ENCODE measurements around the gene RPL6.
"Not testable (repeated sequence)": the region's sequence is repeated elsewhere in the genome, so short reads cannot be mapped to it uniquely, and the experiment has no call there.

The RPL6 gene

DNA sequence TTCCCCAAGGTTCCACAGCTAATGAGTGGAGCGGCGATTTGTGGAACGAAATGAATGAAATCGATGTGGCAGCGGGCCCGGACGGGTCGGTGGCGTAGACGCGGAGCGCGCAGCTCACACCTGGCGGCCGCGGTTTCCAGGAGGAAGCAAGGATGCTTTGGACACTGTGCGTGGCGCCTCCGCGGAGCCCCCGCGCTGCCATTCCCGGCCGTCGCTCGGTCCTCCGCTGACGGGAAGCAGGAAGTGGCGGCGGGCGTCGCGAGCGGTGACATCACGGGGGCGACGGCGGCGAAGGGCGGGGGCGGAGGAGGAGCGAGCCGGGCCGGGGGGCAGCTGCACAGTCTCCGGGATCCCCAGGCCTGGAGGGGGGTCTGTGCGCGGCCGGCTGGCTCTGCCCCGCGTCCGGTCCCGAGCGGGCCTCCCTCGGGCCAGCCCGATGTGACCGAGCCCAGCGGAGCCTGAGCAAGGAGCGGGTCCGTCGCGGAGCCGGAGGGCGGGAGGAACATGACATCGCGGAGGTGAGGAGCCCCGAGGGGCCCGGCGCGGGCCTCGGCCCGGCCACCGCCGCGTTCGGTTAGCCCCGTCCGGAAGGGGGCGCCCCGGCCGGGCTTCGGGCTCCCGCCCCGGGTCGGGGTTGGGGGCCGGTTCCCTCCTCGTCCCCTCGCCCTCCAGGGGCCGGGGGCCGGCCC, 9.3 kb upstream of the RPL6 start, which contains the start of gene PTPN11:
Gene PTPN11 (plus strand): TSS at position 340 of the 689 bp plus-strand sequence. CDS start 165 bp downstream, at position 505.
- Histone ChIP-seq H3K27ac (peak within 1 kb of the TSS; percentile 96 to 100), H3K36me3 (no peaks in the 10 kb centered on the region), H3K9me3 (no peaks in the 10 kb centered on the region), H3K4me1 (peaks cover 0 to 49% (median 36%) of the 10 kb centered on the region in 4 donors), H3K27me3 (no peaks in the 10 kb centered on the region), H3K4me3 (peak within 1 kb of the TSS; percentile 71 to 99)
- DNase-seq, result peak; percentile 81 to 90
- intact Hi-C loops (cut with DNase I; ENCODE audit: low total_unique reads), result no loop called here
- TF ChIP-seq, protein P1, sequence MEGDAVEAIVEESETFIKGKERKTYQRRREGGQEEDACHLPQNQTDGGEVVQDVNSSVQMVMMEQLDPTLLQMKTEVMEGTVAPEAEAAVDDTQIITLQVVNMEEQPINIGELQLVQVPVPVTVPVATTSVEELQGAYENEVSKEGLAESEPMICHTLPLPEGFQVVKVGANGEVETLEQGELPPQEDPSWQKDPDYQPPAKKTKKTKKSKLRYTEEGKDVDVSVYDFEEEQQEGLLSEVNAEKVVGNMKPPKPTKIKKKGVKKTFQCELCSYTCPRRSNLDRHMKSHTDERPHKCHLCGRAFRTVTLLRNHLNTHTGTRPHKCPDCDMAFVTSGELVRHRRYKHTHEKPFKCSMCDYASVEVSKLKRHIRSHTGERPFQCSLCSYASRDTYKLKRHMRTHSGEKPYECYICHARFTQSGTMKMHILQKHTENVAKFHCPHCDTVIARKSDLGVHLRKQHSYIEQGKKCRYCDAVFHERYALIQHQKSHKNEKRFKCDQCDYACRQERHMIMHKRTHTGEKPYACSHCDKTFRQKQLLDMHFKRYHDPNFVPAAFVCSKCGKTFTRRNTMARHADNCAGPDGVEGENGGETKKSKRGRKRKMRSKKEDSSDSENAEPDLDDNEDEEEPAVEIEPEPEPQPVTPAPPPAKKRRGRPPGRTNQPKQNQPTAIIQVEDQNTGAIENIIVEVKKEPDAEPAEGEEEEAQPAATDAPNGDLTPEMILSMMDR (IDR thresholded peaks at IDR 0.05), result peak in 1 of 2 experiments; percentile 4

DNA sequence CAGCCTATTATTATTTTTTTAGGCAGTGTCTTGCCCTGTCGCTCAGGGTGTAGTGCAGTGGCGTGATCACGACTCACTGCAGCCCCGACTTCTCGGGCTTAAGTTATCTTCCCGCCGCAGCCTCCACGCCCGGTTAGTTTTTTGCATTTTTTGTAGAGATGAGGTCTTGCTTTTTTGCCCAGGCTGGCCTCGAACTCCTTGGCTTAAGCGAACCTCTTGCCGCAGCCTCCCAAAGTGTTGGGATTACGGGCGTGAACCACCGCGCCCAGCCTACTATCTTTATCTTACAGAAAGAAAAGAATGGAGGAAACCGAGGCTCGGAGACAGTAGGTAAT, 8.8 kb upstream of the RPL6 start:
- H3K36me3 ChIP-seq, result no peaks in the 10 kb centered on the region
- DNase-seq, result no peak
- H3K4me1 ChIP-seq, result peaks cover 0 to 47% (median 36%) of the 10 kb centered on the region in 4 donors
- intact Hi-C loops (cut with DNase I; ENCODE audit: low total_unique reads), result no loop called here
- TF ChIP-seq, protein P1 (IDR thresholded peaks at IDR 0.05), result no peak
- no peaks in the 10 kb centered on the region for H3K27me3 ChIP-seq
- H3K27ac ChIP-seq, result peak overlapping the region; percentile 96 to 100
- no peaks in the 10 kb centered on the region for H3K9me3 ChIP-seq
- peak overlapping the region; percentile 71 to 99 for H3K4me3 ChIP-seq

DNA sequence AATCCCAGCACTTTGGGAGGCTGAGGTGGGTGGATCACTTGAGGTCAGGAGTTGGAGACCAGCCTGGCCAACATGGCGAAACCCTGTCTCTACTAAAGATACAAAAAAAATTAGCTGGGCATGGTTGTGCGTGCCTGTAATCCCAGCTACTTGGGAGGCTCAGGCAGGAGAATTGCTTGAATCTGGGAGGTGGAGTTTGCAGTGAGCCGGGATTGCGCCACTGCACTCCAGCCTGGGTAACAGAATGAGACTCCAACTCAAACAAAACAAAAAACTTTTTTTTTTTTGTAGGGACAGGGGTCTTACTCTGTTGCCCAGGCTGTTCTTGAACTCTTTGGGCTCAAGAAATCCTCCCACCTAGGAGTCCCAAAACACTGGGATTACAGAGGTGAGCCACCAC, 6.1 kb upstream of the RPL6 start:
- peaks cover 0 to 21% (median 18%) of the 10 kb centered on the region in 4 donors for H3K4me1 ChIP-seq
- H3K9me3 ChIP-seq; H3K4me3 ChIP-seq; intact Hi-C loops (cut with DNase I; ENCODE audit: low total_unique reads); H3K27me3 ChIP-seq; H3K27ac ChIP-seq; H3K36me3 ChIP-seq: not testable (repeated sequence)
- DNase-seq, result peak in 1 of 2 donors; percentile 3

DNA sequence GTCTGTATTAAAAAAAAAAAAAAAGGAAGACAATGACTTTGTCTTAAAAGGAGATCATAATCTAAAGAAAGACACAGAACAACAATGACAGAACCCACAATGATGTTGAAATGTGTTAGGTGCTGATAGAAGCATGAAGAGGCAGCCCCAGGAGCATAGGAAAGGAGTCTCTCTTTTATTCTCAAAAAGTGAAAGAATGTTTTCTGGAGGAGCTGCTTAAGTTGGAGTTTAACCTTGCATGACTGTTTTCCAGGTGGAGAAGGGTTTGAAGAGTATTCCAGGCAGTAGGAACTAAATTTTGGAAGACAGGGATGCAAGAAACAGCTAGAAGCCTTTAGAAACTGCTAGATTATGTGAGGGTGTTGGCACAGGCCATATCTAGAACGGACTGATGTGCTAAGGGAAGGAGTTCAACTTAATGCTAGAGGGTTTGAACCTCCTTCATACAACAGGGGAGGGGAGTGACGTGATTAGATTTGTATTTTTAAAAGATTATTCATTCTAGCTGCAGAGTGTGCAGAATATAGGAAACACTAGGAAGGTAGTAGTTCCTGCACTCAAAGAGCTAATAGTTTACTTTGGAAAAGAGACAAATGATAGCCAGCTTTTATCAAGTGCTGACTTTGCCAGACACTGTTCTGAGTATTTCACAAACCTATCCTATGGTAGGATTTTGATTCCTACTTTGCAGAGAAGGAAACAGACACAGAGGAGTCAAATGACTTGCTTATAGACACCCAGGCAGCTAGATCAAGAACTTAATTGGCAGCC, 4.6 kb upstream of the RPL6 start:
- no peak overlapping the region for H3K27ac ChIP-seq
- no peak overlapping the region for H3K4me3 ChIP-seq
- H3K4me1 ChIP-seq, result peaks cover 0 to 10% (median 8%) of the 10 kb centered on the region in 4 donors
- TF ChIP-seq, protein P1 (IDR thresholded peaks at IDR 0.05), result no peak
- no peaks in the 10 kb centered on the region for H3K9me3 ChIP-seq
- intact Hi-C loops (cut with DNase I; ENCODE audit: low total_unique reads), result no loop called here
- no peaks in the 10 kb centered on the region for H3K27me3 ChIP-seq
- no peak for DNase-seq
- H3K36me3 ChIP-seq, result no peaks in the 10 kb centered on the region

DNA sequence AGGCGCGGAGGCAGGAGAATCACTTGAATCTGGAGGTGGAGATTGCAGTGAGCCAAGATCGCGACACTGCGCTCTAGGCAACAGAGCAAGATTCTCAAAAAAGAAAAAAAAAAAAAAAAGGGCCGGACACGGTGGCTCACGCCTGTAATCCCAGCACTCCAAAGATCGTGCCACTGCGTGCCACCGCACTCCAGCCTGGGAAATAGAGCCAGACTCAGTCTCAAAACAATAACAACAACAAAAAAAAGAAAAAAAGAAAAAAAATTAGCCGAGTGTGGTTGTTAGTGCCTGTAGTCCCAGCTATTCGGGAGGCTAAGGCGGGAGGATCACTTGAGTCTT, 470 bp upstream of the RPL6 start:
- no peaks in the 10 kb centered on the region for H3K9me3 ChIP-seq
- H3K4me1 ChIP-seq, result peaks cover 0 to 20% (median 14%) of the 10 kb centered on the region in 4 donors
- TF ChIP-seq, protein P1 (IDR thresholded peaks at IDR 0.05), result no peak
- intact Hi-C loops (cut with DNase I; ENCODE audit: low total_unique reads), result no loop called here
- no peak for DNase-seq
- peaks cover 28 to 33% (median 32%) of the 10 kb centered on the region in 3 donors for H3K36me3 ChIP-seq
- H3K27me3 ChIP-seq, result no peaks in the 10 kb centered on the region
- peak overlapping the region in 1 of 2 donors; percentile 82 for H3K27ac ChIP-seq
- H3K4me3 ChIP-seq, result no peak overlapping the region

DNA sequence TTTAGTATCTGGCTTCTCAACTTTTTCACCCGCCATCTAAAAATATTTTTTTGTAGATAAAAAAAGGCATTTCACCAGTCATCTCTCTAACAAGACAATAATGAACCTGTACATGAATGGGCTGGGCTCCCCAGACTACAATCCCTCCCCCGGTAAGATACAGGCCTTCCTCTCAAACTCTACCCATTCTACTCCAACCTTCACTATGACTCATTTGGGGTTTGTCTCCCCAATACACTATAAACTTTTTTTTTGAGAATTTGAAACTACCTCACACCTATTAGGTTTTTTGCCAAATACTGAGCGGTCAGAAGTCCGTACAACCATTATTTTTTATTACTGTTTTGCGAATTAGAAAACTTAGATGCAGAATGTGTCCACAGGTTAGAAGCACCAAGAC, 784 bp downstream of the RPL6 start:
- no peaks in the 10 kb centered on the region for H3K9me3 ChIP-seq
- no peaks in the 10 kb centered on the region for H3K27me3 ChIP-seq
- peak overlapping the region; percentile 60 to 75 for H3K4me3 ChIP-seq
- no peak for DNase-seq
- peaks cover 35 to 45% (median 40%) of the 10 kb centered on the region in 3 donors for H3K36me3 ChIP-seq
- intact Hi-C loops (cut with DNase I; ENCODE audit: low total_unique reads), result no loop called here
- H3K4me1 ChIP-seq, result peaks cover 0 to 20% (median 14%) of the 10 kb centered on the region in 4 donors
- TF ChIP-seq, protein P1 (IDR thresholded peaks at IDR 0.05), result no peak
- H3K27ac ChIP-seq, result peak overlapping the region; percentile 74 to 82

DNA sequence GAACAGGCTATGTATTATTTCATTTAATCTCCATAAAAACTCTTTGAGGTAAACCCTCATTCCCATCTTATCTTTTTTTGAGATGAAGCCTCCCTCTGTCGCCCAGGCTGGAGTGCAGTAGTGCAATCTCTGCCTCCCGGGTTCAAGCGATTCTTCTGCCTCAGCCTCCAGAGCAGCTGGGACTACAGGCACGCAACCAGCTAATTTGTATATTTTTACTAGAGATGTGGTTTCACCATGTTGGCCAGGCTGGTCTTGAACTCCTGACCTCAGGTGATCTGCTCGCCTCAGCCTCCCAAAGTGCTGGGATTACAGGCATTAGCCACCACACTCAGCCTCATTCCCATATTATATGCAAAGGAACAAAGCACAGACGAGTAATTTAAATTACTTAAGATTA, 1.7 kb downstream of the RPL6 start:
- Histone ChIP-seq H3K36me3 (peaks cover 35 to 45% (median 40%) of the 10 kb centered on the region in 3 donors), H3K4me1 (peaks cover 0 to 20% (median 14%) of the 10 kb centered on the region in 4 donors)
- H3K27me3 ChIP-seq; intact Hi-C loops (cut with DNase I; ENCODE audit: low total_unique reads); H3K9me3 ChIP-seq; H3K4me3 ChIP-seq; DNase-seq; H3K27ac ChIP-seq: not testable (repeated sequence)

Data from tibial artery (tissue), 4 donors.